ENCODE results near the gene ETV6. TPM values are rescaled to one million over a fixed set of nuclear protein-coding genes. Genes with fewer than 3 reads are reported as not detected.

ETV6 gene
- total and polyA plus RNA-seq, 2 of the 8 experiments (the other 6 are each of a cell fraction or from before 2014, with no cell fraction given): 5.5 to 23.9 TPM

DNA sequence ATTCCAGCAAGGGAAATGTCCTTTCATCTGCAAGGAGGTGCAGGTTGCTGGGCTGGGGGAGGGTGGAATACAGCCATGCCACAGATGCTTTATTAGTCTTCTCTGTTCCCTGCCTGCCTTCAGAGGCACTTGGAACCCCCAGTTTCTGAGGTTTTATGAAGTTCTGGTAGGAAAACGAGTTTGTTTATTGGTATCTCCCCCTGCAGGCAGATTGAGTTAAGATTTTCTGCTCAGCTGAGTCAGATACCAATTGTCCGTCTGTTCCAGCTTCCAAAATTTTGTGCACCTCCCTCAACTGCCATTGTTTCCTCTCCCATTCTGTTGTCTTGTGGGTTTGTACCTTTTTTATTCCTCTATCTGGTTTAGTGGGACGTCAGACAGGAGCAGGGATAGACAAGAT, 155.6 kb downstream of the ETV6 start:
- Histone ChIP-seq H3K4ac (replicated peaks; ENCODE audit: insufficient read length, low read depth, low read length) (no peak overlapping the region), H4K91ac (replicated peaks; ENCODE audit: insufficient read length, low read length) (no peak overlapping the region), H3K4me2 (ENCODE audit: insufficient read depth in 1 of 2, low read depth in 2 of 2, low read length in 2 of 2) (no peak overlapping the region), H3K79me2 (ENCODE audit: control insufficient read depth in 1 of 2, insufficient read depth in 2 of 2, low read length in 2 of 2) (no peaks in the 10 kb centered on the region), H3K9ac (replicated peaks in 1 of 4; ENCODE audit: extremely low read depth in 1 of 4, low read depth in 3 of 4, low read length in 3 of 4) (no peak overlapping the region), H3K9me3 (ENCODE audit: insufficient read depth in 2 of 2, low read depth in 1 of 2, low read length in 1 of 2) (no peaks in the 10 kb centered on the region), H3K23ac (ENCODE audit: insufficient read length) (no peak overlapping the region), H3K27me3 (replicated peaks in 1 of 4; ENCODE audit: control insufficient read depth in 3 of 4, extremely low read depth in 1 of 4, insufficient read depth in 3 of 4, low read length in 3 of 4) (no peaks in the 10 kb centered on the region), H2BK20ac (ENCODE audit: low read length) (no peak overlapping the region), H2BK15ac (ENCODE audit: low read length) (0 out of 2 replicates have a peak overlapping the region, but pooled peaks have one; percentile 23), H3K79me1 (ENCODE audit: low read depth, low read length) (peaks cover 4% of the 10 kb centered on the region; the same call in 1 of the 2 replicates), H3K27ac (ENCODE audit: low read depth, low read length) (no peak overlapping the region), H3K14ac (ENCODE audit: insufficient read length) (no peak overlapping the region), H3K23me2 (ENCODE audit: low read depth, low read length) (no peaks in the 10 kb centered on the region), H3K56ac (replicated peaks; ENCODE audit: insufficient read length, low read depth, low read length) (no peak overlapping the region), H4K8ac (ENCODE audit: extremely low read depth, insufficient read depth, low read length) (no peak overlapping the region), H3K4me1 (replicated peaks in 1 of 4; ENCODE audit: control insufficient read depth in 3 of 4, insufficient read depth in 4 of 4, low read length in 3 of 4) (peaks cover 0 to 3% (median 2%) of the 10 kb centered on the region in 4 experiments; a peak in 1 of 7 replicates), H2BK120ac (replicated peaks; ENCODE audit: low read depth, low read length) (no peak overlapping the region), H3K36me3 (ENCODE audit: control insufficient read depth in 2 of 4, insufficient read depth in 4 of 4, low read length in 3 of 4) (no peaks in the 10 kb centered on the region), H4K5ac (ENCODE audit: insufficient read length, low read depth, low read length) (no peak overlapping the region), H2BK5ac (ENCODE audit: low read depth, low read length) (no peak overlapping the region; the same call in 1 of the 2 replicates), H2AFZ (ENCODE audit: low read length) (no peak overlapping the region), H3K4me3 (ENCODE audit: extremely low read depth in 1 of 4, insufficient read depth in 2 of 4, low read depth in 3 of 4, low read length in 4 of 4) (no peak overlapping the region), H2AK5ac (ENCODE audit: low read depth, low read length) (no peak overlapping the region), H3K18ac (ENCODE audit: extremely low read depth, low read length) (no peak overlapping the region), H4K20me1 (replicated peaks in 1 of 2; ENCODE audit: control insufficient read depth in 1 of 2, insufficient read depth in 2 of 2, low read length in 2 of 2) (no peaks in the 10 kb centered on the region), H2BK12ac (ENCODE audit: low read depth, low read length) (no peak overlapping the region)
- CTCF ChIA-PET (ENCODE audit: partially characterized antibody): interaction anchor here (0.6 to 2.5 kb wide), 16 partner anchors 9 to 84 kb away, joined by 3 to 13 read pairs (median 4); no protein-coding TSS in a partner anchor
- WGBS, 2 experiments (ENCODE audit: extremely low coverage in 1 of 2, insufficient coverage in 1 of 2, insufficient read length in 1 of 2, insufficient replicate concordance in 2 of 2, low coverage in 1 of 2, low lambda C conversion rate in 2 of 2, missing lambda C conversion rate in 1 of 2): 74% methylated on average over 3 of the region's 3 CpGs; no CpG with 5 or more reads in 1 of the 2 experiments
- POLR2A ChIA-PET (ENCODE audit: partially characterized antibody): no interaction called here
- DNase-seq (ENCODE audit: low read depth in 1 of 2, low spot score in 2 of 2): no peak
- FAIRE-seq: no peak
- TF ChIP-seq CHD2 (IDR thresholded peaks at IDR 0.05; ENCODE audit: low read length) (no peak), RXRA (IDR thresholded peaks at IDR 0.05; ENCODE audit: insufficient read depth, low read depth, low read length) (no peak), RAD21 (IDR thresholded peaks at IDR 0.05 in 1 of 2, conservative IDR thresholded peaks at IDR 0.05 in 1 of 2; ENCODE audit: low read depth in 2 of 2, low read length in 2 of 2) (peak; percentile 16 to 43; a peak in 3 of 4 replicates), YY1 (IDR thresholded peaks at IDR 0.05; ENCODE audit: low read depth, low read length) (no peak), HDAC2 (IDR thresholded peaks at IDR 0.05; ENCODE audit: borderline replicate concordance in 1 of 2, low read depth in 2 of 2, low read length in 2 of 2) (no peak)
- TF ChIP-seq, protein P1, sequence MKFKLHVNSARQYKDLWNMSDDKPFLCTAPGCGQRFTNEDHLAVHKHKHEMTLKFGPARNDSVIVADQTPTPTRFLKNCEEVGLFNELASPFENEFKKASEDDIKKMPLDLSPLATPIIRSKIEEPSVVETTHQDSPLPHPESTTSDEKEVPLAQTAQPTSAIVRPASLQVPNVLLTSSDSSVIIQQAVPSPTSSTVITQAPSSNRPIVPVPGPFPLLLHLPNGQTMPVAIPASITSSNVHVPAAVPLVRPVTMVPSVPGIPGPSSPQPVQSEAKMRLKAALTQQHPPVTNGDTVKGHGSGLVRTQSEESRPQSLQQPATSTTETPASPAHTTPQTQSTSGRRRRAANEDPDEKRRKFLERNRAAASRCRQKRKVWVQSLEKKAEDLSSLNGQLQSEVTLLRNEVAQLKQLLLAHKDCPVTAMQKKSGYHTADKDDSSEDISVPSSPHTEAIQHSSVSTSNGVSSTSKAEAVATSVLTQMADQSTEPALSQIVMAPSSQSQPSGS (IDR thresholded peaks at IDR 0.05; ENCODE audit: low read length): no peak
- TF ChIP-seq, protein P2, sequence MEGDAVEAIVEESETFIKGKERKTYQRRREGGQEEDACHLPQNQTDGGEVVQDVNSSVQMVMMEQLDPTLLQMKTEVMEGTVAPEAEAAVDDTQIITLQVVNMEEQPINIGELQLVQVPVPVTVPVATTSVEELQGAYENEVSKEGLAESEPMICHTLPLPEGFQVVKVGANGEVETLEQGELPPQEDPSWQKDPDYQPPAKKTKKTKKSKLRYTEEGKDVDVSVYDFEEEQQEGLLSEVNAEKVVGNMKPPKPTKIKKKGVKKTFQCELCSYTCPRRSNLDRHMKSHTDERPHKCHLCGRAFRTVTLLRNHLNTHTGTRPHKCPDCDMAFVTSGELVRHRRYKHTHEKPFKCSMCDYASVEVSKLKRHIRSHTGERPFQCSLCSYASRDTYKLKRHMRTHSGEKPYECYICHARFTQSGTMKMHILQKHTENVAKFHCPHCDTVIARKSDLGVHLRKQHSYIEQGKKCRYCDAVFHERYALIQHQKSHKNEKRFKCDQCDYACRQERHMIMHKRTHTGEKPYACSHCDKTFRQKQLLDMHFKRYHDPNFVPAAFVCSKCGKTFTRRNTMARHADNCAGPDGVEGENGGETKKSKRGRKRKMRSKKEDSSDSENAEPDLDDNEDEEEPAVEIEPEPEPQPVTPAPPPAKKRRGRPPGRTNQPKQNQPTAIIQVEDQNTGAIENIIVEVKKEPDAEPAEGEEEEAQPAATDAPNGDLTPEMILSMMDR (IDR thresholded peaks at IDR 0.05; ENCODE audit: control extremely low read depth in 1 of 3, insufficient read depth in 1 of 3, low read depth in 1 of 3, low read length in 3 of 3): peak in 1 of 3 experiments; percentile 18; a peak in 1 of 4 replicates
- TF ChIP-seq, protein P3, sequence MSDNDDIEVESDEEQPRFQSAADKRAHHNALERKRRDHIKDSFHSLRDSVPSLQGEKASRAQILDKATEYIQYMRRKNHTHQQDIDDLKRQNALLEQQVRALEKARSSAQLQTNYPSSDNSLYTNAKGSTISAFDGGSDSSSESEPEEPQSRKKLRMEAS (IDR thresholded peaks at IDR 0.05): no peak

All from H1 (cell line).